ENCODE data around the gene FEZ2. TPM values are rescaled to one million over a fixed set of nuclear protein-coding genes. Genes with fewer than 3 reads are reported as not detected.
A peak's percentile ranks its signal among the peaks of the same experiment; 100 is the strongest.

Gene FEZ2
- total RNA-seq, 1 donor from 2014 or later, result 76.0 TPM

DNA sequence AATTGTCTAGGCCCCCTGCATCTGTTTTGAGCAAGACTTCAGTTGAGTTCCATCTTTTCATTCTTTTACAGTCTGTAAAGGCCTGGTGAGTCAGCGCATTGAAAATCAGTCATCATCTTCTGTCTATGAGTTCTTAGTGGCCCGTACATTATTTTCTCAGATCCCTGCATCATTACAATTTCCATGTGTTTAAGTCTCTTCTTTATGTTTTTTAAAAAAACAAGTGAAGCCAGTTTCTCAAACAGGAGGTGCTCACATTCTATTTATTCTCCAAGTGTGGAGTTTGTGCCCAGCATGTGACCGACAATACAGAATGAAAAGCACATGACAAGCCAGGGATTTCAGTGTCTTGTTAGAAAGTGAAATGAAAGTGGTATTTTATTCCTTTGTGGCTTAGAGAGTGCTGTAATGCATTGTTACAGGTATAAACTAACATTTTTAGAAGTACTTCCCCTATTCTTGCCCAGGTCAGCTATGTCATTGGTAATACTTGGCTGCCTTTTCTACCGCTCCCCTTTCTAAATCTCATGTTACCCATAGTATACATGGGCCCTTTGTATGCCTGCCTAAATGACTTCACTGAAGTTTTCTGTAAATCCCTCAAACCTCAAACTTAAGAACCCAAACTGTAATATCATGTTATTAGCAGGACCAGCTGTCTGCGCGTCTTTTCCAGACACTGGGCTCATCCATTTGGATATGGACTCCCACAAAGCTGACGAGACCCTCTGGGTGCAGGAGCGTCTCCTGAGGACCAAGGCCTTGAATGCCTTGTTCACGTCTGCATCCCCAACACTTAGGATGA lies 67.6 kb downstream of the FEZ2 start:
- no peak for DNase-seq (ENCODE audit: low read depth)

DNA sequence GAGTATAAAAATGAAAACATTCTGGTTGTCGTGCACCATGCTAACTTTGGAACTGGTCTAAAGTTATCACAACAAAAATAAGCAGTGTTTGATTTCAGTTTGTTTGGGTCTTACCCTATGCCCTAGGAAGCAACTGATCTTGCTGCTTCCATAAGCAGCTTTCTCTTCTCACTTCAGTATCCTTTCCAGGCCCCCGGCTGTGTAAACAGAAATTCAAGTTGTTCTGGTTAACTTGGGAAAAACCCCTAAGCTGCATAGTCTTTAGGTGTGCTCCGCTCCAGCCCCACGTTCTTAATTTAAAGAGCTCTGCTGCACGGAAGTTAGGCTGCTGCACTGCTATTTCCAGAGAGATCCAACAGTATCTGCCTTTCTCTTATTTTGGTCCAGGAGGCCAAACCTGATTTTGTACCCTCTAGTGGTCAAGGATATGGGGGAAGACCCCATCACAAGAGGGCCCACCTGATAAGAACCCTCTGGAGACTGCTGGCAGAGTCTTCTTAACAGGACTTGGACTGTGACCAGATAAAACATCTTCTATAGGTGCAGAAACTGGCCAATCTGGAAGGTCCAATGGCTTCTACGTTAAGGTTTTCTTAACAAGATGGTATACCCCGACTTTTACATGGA lies 69.1 kb downstream of the FEZ2 start:
- no peak for DNase-seq (ENCODE audit: low read depth)

DNA sequence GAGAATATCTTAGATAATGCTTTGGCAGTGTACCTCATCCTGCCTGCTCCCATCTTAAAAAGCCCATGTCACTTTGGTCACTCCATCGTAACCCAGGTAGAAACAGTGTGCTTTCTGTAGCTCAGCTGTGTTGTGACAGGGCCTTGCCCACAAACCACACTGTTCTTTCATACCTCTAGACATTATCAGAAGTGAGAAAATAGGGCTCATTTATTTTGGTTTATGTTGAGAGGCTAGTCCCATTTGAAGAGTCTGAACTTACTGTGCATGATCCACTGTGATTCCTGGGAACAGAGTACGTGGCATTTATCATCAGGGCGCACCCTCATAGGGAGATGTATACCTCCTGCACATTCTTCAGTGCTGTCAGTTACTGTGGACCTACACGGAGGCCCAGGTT lies 69.7 kb downstream of the FEZ2 start:
- no peak for DNase-seq (ENCODE audit: low read depth)

DNA sequence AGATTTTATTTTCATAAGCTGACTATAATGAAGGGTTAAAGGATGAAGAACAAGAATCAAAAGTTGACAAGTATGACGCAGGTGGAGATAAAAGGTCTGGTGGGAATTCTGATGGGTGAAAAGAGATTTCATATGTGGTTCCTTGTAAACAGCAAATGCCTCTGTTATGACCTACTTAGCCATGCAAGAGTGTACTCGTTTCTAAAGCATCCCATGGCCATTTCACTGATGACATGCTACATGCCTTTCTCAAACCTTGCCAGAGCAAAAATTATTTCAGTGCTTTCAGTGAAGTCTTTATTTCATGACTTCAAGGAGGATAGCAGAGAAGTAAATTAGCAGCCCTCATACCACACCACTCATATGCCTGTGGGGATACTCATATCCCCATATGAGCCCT lies 71.7 kb downstream of the FEZ2 start:
- no peak for DNase-seq (ENCODE audit: low read depth)

DNA sequence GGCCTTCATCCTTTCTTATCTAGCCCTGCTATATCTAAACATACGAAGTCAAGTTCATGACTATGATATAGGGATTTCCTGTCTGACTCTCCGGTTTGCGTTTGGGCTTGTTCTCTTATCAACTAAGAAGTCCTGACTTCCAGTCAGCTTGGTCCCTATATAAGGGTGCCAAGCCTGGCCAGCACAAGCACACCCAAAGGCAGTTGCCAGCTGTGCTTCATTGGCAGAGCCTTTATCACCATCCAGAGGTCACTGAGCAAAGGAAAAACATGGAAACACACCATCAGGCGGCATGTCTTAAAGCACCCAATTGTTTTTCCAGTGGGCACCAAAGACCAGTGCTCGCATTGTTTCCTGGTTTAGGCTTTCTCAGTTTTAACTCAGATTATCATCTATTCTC lies 72.7 kb downstream of the FEZ2 start:
- no peak for DNase-seq (ENCODE audit: low read depth)

DNA sequence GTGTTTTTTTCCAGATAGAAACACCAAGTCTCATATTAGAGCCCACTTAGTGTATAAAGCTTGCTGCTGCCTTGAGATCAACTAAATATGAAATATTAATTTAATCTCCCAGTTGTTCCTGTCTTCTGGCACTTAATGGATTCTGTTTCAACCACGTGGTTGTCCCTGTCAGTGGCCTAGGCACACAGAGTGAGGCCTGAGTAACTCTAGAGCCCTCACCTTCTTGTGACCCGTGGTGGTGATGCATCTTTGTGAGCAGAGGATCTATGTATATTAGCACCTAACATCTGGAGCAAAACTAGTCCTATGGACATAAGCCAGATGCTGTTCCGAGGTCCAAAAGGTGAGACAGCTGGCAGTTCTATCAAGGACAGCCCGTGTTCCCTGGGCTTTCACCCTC lies 74.8 kb downstream of the FEZ2 start:
- DNase-seq (ENCODE audit: low read depth), result no peak

DNA sequence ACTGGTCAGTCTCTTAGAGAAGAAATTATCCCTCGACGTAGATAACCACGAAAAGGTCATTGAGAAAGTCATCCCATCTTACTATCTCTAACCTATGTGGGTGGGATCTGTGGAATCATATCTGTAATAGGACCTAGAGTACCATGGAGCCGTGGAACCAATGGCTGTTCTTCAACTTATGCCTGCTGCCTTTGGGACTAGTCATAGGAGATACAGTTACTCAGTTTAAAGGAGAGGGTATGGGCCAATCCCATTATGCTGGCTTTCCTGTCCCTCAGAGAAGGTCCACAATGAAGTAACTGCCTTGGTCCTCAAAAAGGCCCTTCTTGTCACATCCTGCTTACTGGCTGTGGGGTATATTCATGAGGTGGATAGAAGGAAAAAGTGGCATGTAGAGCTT lies 77.5 kb downstream of the FEZ2 start:
- no peak for DNase-seq (ENCODE audit: low read depth)

DNA sequence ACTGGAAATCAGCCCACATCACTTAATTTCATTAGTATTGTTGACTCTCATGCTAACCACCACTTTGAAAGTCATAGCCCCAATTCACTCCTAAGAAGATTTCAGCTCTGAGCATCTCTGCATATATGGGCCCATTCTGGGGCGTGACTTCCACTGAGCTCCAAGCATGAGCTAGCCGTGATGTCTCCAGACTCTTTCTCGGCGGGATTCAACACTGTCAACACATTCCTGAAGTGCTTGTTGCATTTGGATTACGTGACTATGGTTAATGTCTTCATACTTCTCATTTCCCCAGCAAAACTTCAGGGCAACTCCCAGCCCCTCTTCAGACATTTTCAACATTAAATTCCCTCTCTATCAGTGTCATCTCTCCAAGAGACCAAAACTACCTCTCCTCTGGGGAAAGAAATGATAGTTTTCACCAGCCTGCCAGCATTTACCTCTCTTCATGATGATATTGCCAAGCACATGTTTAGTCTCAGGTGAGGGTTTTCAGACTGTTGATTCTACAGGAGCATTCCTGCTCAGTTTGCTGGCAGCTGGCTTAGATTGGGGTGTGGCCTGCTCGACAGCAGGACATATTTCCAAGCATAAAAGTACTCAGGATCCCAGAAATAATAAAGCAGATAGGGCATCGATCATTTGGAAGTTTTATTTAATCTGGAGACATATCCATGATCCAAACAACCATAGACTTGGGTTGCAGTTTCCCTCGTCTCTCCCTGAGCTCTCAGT lies 81.7 kb downstream of the FEZ2 start:
- DNase-seq (ENCODE audit: low read depth), result no peak

DNA sequence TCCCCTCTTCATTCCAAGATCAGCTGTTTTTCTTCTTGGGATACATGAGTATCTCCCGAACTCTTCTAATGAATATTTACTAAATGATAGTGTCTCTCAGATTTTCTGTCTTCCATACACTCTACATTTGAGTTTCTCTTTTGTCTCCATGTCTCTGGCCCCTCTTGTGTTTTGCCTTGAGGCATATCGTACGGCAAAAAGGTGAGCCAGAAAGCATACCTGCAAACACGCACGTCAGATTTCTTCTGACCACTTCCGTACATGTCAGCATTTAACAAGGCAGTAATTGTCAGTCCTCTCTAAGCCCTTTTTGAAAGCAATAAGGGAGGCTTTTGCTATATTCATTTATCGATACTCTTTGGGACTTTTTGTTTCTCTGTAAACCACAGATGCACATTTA lies 82.4 kb downstream of the FEZ2 start:
- DNase-seq (ENCODE audit: low read depth), result no peak

DNA sequence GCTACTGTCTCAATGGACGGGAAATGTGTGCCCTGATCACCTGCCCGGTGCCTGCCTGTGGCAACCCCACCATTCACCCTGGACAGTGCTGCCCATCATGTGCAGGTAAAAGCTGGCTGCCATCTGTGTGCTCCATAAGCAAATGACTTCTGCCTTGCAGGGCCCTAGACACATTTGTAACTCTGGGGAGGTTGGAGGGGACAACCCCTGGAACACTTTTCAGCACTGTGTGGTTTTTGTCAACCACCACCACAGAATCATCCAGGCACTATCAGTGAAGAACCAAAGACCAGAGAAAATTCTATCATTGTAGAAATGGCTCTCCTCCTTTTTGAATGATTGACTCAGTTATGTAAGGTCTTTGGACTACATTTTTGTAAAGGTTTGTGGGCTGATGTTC lies 84.3 kb downstream of the FEZ2 start:
- no peak for DNase-seq (ENCODE audit: low read depth)

DNA sequence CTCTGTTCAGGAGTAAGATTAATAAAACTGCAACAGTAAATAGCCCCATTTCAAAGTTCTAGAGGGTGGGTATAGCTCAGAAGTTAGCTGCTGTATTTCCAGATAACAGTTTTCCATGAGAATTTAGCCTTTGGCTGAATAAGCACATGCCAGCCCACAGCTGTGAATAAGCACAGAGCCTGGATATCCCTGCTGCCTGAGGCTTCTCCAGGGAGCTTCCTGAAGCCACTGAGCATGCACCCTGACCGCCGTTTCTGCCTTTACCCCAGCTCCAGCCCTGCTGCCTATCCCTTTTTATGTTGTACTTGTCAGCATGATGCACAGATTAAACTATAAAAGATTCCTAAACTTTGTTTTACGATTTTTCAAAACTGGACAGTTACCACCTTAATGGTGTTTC lies 85.3 kb downstream of the FEZ2 start:
- no peak for DNase-seq (ENCODE audit: low read depth)

DNA sequence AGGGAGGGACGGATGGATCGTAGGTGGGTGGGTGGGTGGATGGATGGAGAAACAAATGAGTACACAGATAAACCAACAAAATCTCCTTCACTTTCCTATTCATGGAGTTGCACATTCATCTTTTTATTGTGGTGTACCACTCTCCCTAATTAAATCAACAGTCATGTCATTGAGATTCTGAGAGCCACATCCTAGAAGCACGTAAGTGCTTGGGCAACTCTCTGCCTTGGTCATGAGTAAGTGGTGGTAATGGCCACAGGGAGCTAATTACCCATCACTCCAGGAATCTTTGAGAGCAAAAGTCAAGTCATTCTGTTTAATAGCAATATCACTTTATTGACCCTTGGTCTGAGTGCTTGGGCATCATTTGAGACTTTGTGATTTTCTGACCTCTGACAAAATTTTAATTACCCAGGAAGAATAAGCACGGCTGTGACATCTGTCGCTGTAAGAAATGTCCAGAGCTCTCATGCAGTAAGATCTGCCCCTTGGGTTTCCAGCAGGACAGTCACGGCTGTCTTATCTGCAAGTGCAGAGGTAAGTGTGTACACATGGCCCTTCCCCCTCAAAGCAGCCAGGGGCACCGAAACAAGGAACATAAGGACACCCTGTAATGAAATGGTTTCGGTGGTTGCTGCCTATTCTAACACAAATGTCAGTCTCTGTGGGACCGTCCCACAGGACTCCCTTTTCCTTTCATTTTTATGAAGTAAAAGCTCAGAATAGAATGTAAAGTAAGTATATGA lies 85.9 kb downstream of the FEZ2 start:
- no peak for DNase-seq (ENCODE audit: low read depth)

DNA sequence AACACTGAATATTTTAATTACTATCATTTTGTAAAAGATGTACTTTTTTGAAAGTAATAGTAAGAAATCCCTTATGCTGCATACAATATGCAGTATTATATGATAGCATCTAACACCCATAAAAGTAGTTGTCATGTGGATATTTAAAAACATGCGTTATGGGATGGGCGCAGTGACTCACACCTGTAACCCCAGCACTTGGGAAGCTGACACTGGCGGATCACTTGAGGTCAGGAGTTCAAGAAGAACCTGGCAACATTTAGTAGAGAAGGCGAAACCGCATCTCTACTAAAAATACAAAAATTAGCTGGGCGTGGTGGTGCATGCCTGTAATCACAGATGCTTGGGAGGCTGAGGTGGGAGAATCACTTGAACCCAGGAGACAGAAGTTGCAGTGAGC lies 88.9 kb downstream of the FEZ2 start:
- no peak for DNase-seq (ENCODE audit: low read depth)

DNA sequence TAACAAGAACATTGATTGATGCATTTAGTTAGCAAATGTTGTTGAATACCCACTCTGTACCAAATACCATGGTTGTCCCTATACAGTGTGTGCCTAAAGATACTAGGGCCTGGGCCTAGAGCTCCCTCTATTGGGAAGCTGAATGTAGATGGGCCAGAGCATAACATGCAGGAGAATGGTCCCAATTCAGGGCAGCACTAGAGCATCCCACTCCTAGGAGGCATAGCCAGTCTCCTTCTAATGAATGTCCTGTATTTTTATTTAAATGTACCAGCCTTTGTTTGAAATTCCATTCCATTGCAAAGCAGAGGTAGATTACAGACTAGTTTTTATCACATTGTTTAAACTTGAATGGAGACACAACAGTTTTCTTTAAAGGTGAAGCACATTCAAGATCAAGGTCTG lies 90.6 kb downstream of the FEZ2 start:
- peak; percentile 44 for DNase-seq (ENCODE audit: low read depth)

Other genes with a start within 250 kb of the FEZ2 start
- gene CRIM1, start 242.4 kb downstream of the FEZ2 start, total RNA-seq, result 299 and 669 TPM in 2 replicates
- gene VIT, start 98.5 kb upstream of the FEZ2 start, total RNA-seq, result 0.15 and 0.52 TPM in 2 replicates